ENCODE results near the gene TWNK. TPM values are rescaled to one million over a fixed set of nuclear protein-coding genes. Genes with fewer than 3 reads are reported as not detected.

TWNK gene
- total and polyA plus RNA-seq, 10 of the 15 experiments (the other 5 are each of a cell fraction or from before 2014, with no cell fraction given), result 13.6 to 32.8 (median 18.0) TPM

- TF ChIP-seq, protein P1, sequence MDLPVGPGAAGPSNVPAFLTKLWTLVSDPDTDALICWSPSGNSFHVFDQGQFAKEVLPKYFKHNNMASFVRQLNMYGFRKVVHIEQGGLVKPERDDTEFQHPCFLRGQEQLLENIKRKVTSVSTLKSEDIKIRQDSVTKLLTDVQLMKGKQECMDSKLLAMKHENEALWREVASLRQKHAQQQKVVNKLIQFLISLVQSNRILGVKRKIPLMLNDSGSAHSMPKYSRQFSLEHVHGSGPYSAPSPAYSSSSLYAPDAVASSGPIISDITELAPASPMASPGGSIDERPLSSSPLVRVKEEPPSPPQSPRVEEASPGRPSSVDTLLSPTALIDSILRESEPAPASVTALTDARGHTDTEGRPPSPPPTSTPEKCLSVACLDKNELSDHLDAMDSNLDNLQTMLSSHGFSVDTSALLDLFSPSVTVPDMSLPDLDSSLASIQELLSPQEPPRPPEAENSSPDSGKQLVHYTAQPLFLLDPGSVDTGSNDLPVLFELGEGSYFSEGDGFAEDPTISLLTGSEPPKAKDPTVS (IDR thresholded peaks at IDR 0.05; ENCODE audit: low read depth, low read length), result no peak
- no peak for TF ChIP-seq NR2C1 (IDR thresholded peaks at IDR 0.05)
Observed at GRCh38 chr10:101007099-101007711, 19.9 kb downstream of the TWNK start (continued).

DNA sequence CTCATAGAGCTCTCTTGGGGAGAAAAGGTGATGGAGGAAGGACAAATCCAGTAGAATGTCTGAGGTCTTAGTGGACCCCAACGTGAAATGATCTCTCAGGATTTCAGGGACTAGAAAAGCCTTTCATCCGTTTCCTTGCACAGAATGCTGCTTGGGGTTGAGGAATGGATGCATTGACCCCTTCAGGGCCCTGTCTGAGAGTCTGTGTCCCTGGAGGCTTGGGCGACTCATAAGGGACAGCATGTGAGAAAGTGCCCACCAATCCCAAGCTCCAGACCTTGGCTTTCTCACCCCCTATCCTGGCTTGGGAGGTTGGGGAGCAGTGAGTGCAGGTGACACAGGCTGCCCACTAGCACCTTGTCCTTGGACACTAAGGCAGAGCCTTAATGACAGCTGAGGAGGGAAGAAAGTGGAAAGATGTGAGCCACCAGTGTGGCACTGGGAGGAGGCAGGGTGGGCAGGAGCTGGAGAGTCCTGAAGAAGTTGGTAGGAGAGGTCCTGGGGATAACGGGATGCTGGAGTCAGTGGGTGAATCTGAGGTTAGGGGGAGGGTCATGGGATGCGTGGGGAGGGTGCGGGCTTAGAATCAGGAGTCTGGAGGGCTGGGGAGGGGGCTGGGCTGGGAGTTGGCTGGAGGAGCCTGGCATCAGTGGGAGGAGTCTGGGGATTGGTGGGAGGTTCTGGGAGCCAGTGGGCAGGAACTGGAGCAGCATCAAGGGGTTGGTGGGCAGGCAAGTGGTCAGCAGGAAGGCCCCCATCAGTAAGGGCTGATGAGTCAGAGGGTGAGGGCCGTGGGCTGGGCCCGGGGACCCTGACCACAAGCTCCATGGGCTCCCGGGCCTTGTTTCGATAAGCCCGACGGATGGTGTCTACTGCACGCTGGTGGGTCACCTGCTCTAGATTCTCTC, 20.8 kb downstream of the TWNK start:
- Histone ChIP-seq H3K79me2 (ENCODE audit: control insufficient read depth, insufficient read depth, low read length) (no peaks in the 10 kb centered on the region), H3K4me2 (ENCODE audit: control insufficient read depth, insufficient read depth) (no peak overlapping the region), H3K36me3 (ENCODE audit: control insufficient read depth in 2 of 2, insufficient read depth in 2 of 2, low read length in 1 of 2) (peaks cover 0 to 2% of the 10 kb centered on the region in 2 experiments; a peak in 2 of 4 replicates), H3K27me3 (replicated peaks in 1 of 2; ENCODE audit: control insufficient read depth in 2 of 2, insufficient read depth in 2 of 2, low read length in 1 of 2) (no peaks in the 10 kb centered on the region), H3K4me3 (no peak overlapping the region), H3K4me1 (ENCODE audit: control insufficient read depth, insufficient read depth, low read length) (peaks cover 1% of the 10 kb centered on the region; the same call in 1 of the 2 replicates), H3K27ac (ENCODE audit: control insufficient read depth, insufficient read depth) (no peak overlapping the region), H4K20me1 (ENCODE audit: control insufficient read depth, insufficient read depth) (no peaks in the 10 kb centered on the region), H3K9ac (ENCODE audit: control insufficient read depth, insufficient read depth, low read length) (no peak overlapping the region), H3K9me3 (replicated peaks; ENCODE audit: control insufficient read depth, insufficient read depth, low read length) (no peaks in the 10 kb centered on the region), H2AFZ (ENCODE audit: control insufficient read depth, low read depth, low read length) (no peak overlapping the region)
- POLR2A ChIA-PET, result interaction anchor here (1.3 kb wide), 1 partner anchor 44 kb away, joined by 7 read pairs; no protein-coding TSS in a partner anchor
- 59% methylated on average over 13 of the region's 13 CpGs for WGBS (ENCODE audit: insufficient coverage, insufficient replicate concordance, low lambda C conversion rate, missing lambda C conversion rate)
- TF ChIP-seq CEBPB (IDR thresholded peaks at IDR 0.05; ENCODE audit: borderline replicate concordance in 1 of 2, low read depth in 2 of 2, low read length in 2 of 2) (no peak), USF2 (IDR thresholded peaks at IDR 0.05; ENCODE audit: borderline replicate concordance, low read depth, low read length) (no peak), RAD21 (IDR thresholded peaks at IDR 0.05; ENCODE audit: insufficient read depth, low read depth, low read length) (no peak), ZNF24 (IDR thresholded peaks at IDR 0.05) (no peak), MXI1 (IDR thresholded peaks at IDR 0.05; ENCODE audit: low read depth, low read length) (no peak), JUNB (IDR thresholded peaks at IDR 0.05) (no peak), SREBF2 (IDR thresholded peaks at IDR 0.05; ENCODE audit: low read length) (no peak), POLR2AphosphoS5 (IDR thresholded peaks at IDR 0.05; ENCODE audit: low read length) (no peak), RB1 (IDR thresholded peaks at IDR 0.05; ENCODE audit: borderline replicate concordance) (no peak), SMARCA5 (IDR thresholded peaks at IDR 0.05) (no peak), MTA2 (IDR thresholded peaks at IDR 0.05; ENCODE audit: low read depth) (no peak), RUNX3 (IDR thresholded peaks at IDR 0.05; ENCODE audit: low read length) (no peak), ZZZ3 (IDR thresholded peaks at IDR 0.05; ENCODE audit: control insufficient read depth, insufficient read length, low read depth) (no peak)
- TF ChIP-seq, protein P2, sequence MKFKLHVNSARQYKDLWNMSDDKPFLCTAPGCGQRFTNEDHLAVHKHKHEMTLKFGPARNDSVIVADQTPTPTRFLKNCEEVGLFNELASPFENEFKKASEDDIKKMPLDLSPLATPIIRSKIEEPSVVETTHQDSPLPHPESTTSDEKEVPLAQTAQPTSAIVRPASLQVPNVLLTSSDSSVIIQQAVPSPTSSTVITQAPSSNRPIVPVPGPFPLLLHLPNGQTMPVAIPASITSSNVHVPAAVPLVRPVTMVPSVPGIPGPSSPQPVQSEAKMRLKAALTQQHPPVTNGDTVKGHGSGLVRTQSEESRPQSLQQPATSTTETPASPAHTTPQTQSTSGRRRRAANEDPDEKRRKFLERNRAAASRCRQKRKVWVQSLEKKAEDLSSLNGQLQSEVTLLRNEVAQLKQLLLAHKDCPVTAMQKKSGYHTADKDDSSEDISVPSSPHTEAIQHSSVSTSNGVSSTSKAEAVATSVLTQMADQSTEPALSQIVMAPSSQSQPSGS (IDR thresholded peaks at IDR 0.05; ENCODE audit: low read length), result no peak
- FAIRE-seq (no peak), DNase-seq (ENCODE audit: low read depth, low spot score) (no peak), ATAC-seq (no peak)
- BruUV-seq (replicated peaks), result no TSS peak
- RAD21 ChIA-PET (ENCODE audit: unreplicated experiment), result no interaction called here
- in situ Hi-C loops (cut with MboI) (no loop called here), intact Hi-C loops (cut with micrococcal nuclease; ENCODE audit: unreplicated experiment) (no loop called here)
- CTCF ChIA-PET, result interaction anchor here (1.0 to 3.0 kb wide), 3 partner anchors 8 to 10 kb away, joined by 3 to 13 read pairs (median 8); no protein-coding TSS in a partner anchor
- SMC1A ChIA-PET (ENCODE audit: uncharacterized antibody, unreplicated experiment), result no interaction called here
